Ascending aorta (tissue), 2 donors: Measurements from ENCODE around the gene MFAP4. TPM values are rescaled to one million over a fixed set of nuclear protein-coding genes. Genes with fewer than 3 reads are reported as not detected.
A peak's percentile ranks its signal among the peaks of the same experiment; 100 is the strongest.

Experiments used
- DNase-seq, 2 donors: peaks; one replicate each; pipeline ENCODE4 v3.0.0-alpha.2; 2019; ENCODE audit warnings: low spot score in 2 of 2
- H3K27ac ChIP-seq, 2 donors: fragments of 200-600 bp; sonication (generic); one replicate each; pipeline ENCODE4 v1.5.1; 2016 to 2017; ENCODE audit warnings: mild to moderate bottlenecking in 1 of 2
- H3K27me3 ChIP-seq: fragments of 200-600 bp; sonication (generic); one replicate; pipeline ENCODE4 v1.5.1; 2017
- H3K36me3 ChIP-seq, 2 donors: fragments of 200-600 bp; sonication (generic); one replicate each; pipeline ENCODE4 v1.5.1; 2016
- H3K4me1 ChIP-seq, 2 donors: fragments of 200-600 bp; sonication (generic); one replicate each; pipeline ENCODE4 v1.5.1; 2016 to 2017; ENCODE audit warnings: mild to moderate bottlenecking in 1 of 2
- H3K4me3 ChIP-seq, 2 donors: fragments of 200-600 bp; sonication (generic); one replicate each; pipeline ENCODE4 v1.5.1; 2016 to 2017; ENCODE audit warnings: mild to moderate bottlenecking in 1 of 2
- H3K9me3 ChIP-seq, 2 donors: fragments of 200-600 bp; sonication (generic); one replicate each; pipeline ENCODE4 v1.5.1; 2016
- CTCF ChIP-seq, 3 experiments: fragments of 200-600 bp in 2 of 3; fragments of 450-650 bp in 1 of 3; sonication (generic) in 2 of 3; IDR thresholded peaks; one replicate each; pipeline ENCODE4 v1.5.1; 2016 to 2019; ENCODE audit warnings: antibody characterized with exemption in 3 of 3, mild to moderate bottlenecking in 1 of 3, moderate library complexity in 1 of 3
- intact Hi-C: fragments of 100-400 bp; cut with DNase I; formaldehyde crosslinking; loops from one replicate; pipeline ENCODE4 v1.15.1; 2023
- total RNA-seq: library from RNA; depleted of rRNA; stranded (reverse); fragments of >200 nt; gene quantifications from one replicate; pipeline ENCODE4 v1.1.0, GENCODE V29; 2016

MFAP4 gene
- total RNA-seq, 1 donor from 2014 or later, result 280 TPM

GRCh38 chr17:19361944-19362276, 25.1 kb downstream of the MFAP4 start:
- Histone ChIP-seq H3K9me3 (no peaks in the 10 kb centered on the region), H3K36me3 (no peaks in the 10 kb centered on the region), H3K4me3 (peak overlapping the region; percentile 46 to 91), H3K27ac (peak overlapping the region; percentile 55 to 86), H3K4me1 (no peaks in the 10 kb centered on the region), H3K27me3 (no peaks in the 10 kb centered on the region)
- no peak for TF ChIP-seq CTCF (IDR thresholded peaks at IDR 0.05)
- intact Hi-C loops, result loop anchor here (1.0 to 5.0 kb wide), 5 partner anchors 15 to 405 kb away; partner anchors contain the start of genes ALDH3A2 and RNF112
- no peak for DNase-seq

GRCh38 chr17:19361326-19361725, 25.7 kb downstream of the MFAP4 start:
- no peaks in the 10 kb centered on the region for H3K4me1 ChIP-seq
- DNase-seq, result no peak
- no peak overlapping the region for H3K4me3 ChIP-seq
- H3K27me3 ChIP-seq, result no peaks in the 10 kb centered on the region
- H3K9me3 ChIP-seq, result no peaks in the 10 kb centered on the region
- no peaks in the 10 kb centered on the region for H3K36me3 ChIP-seq
- intact Hi-C loops, result loop anchor here (5.0 kb wide), 2 partner anchors 51 to 286 kb away; partner anchors contain the start of genes ALDH3A2 and RNF112
- H3K27ac ChIP-seq, result no peak overlapping the region
- TF ChIP-seq CTCF (IDR thresholded peaks at IDR 0.05), result no peak

GRCh38 chr17:19360772-19361171, 26.2 kb downstream of the MFAP4 start:
- no peak for TF ChIP-seq CTCF (IDR thresholded peaks at IDR 0.05)
- DNase-seq, result no peak
- Histone ChIP-seq H3K27ac (no peak overlapping the region), H3K4me3 (no peak overlapping the region), H3K27me3 (no peaks in the 10 kb centered on the region), H3K4me1 (no peaks in the 10 kb centered on the region), H3K9me3 (no peaks in the 10 kb centered on the region), H3K36me3 (no peaks in the 10 kb centered on the region)
- intact Hi-C loops, result loop anchor here (5.0 kb wide), 2 partner anchors 52 to 287 kb away; partner anchors contain the start of genes ALDH3A2 and RNF112

- H3K27me3 ChIP-seq, result no peaks in the 10 kb centered on the region
- no peak overlapping the region for H3K4me3 ChIP-seq
- no peak for DNase-seq
- no peak for TF ChIP-seq CTCF (IDR thresholded peaks at IDR 0.05)
- H3K36me3 ChIP-seq, result no peaks in the 10 kb centered on the region
- no peaks in the 10 kb centered on the region for H3K9me3 ChIP-seq
- intact Hi-C loops, result loop anchor here (5.0 kb wide), 2 partner anchors 52 to 287 kb away; partner anchors contain the start of genes ALDH3A2 and RNF112
- no peaks in the 10 kb centered on the region for H3K4me1 ChIP-seq
- no peak overlapping the region for H3K27ac ChIP-seq
These were observed 27.1 kb downstream of the MFAP4 start for GRCh38 chr17:19359856-19360255.

GRCh38 chr17:19359151-19359550, 27.8 kb downstream of the MFAP4 start:
- Histone ChIP-seq H3K4me1 (no peaks in the 10 kb centered on the region), H3K27ac (no peak overlapping the region), H3K9me3 (no peaks in the 10 kb centered on the region), H3K36me3 (no peaks in the 10 kb centered on the region), H3K4me3 (no peak overlapping the region), H3K27me3 (no peaks in the 10 kb centered on the region)
- intact Hi-C loops, result no loop called here
- DNase-seq, result no peak
- TF ChIP-seq CTCF (IDR thresholded peaks at IDR 0.05), result no peak

GRCh38 chr17:19357761-19358160, 29.2 kb downstream of the MFAP4 start:
- H3K27ac ChIP-seq, result no peak overlapping the region
- no peak for DNase-seq
- H3K27me3 ChIP-seq, result no peaks in the 10 kb centered on the region
- TF ChIP-seq CTCF (IDR thresholded peaks at IDR 0.05), result no peak
- no peaks in the 10 kb centered on the region for H3K36me3 ChIP-seq
- no peak overlapping the region for H3K4me3 ChIP-seq
- no peaks in the 10 kb centered on the region for H3K4me1 ChIP-seq
- no peaks in the 10 kb centered on the region for H3K9me3 ChIP-seq
- intact Hi-C loops, result no loop called here
